HG03196 (cell line): ENCODE data around the gene AK4.
A peak's percentile ranks its signal among the peaks of the same experiment; 100 is the strongest.
"Not testable (repeated sequence)": the region's sequence is repeated elsewhere in the genome, so short reads cannot be mapped to it uniquely, and the experiment has no call there.

Experiments
- ATAC-seq: cut with Tn5 transposase; IDR thresholded peaks from one replicate; pipeline ENCODE4 v1.9.1; 2021; ENCODE audit not compliant: unreplicated experiment

Gene AK4

GRCh38 chr1:65148178-65148547, at the start of gene AK4:
Gene AK4 (plus strand): TSS chr1:65148203. CDS start chr1:65148408, 205 bp downstream.
- peak; percentile 5 for ATAC-seq

GRCh38 chr1:65103807-65104206, 44.2 kb upstream of the AK4 start:
- ATAC-seq: no peak

- ATAC-seq: no peak
Measured at GRCh38 chr1:65104854-65105534, 43.0 kb upstream of the AK4 start.

GRCh38 chr1:65105596-65105995, 42.4 kb upstream of the AK4 start:
- no peak for ATAC-seq

- no peak for ATAC-seq
Measured at GRCh38 chr1:65108025-65108642, 39.9 kb upstream of the AK4 start.

- no peak for ATAC-seq
Measured at GRCh38 chr1:65109487-65109886, 38.5 kb upstream of the AK4 start.

GRCh38 chr1:65112811-65113210, 35.2 kb upstream of the AK4 start:
- no peak for ATAC-seq

- no peak for ATAC-seq
Measured at GRCh38 chr1:65113298-65113697, 34.7 kb upstream of the AK4 start.

GRCh38 chr1:65114322-65114721, 33.7 kb upstream of the AK4 start:
- no peak for ATAC-seq

- no peak for ATAC-seq
Measured at GRCh38 chr1:65119951-65120350, 28.1 kb upstream of the AK4 start.

- not testable (repeated sequence) for ATAC-seq
Measured at GRCh38 chr1:65129104-65129503, 18.9 kb upstream of the AK4 start.

- no peak for ATAC-seq
Measured at GRCh38 chr1:65138524-65138923, 9.5 kb upstream of the AK4 start.

GRCh38 chr1:65139793-65140192, 8.2 kb upstream of the AK4 start:
- not testable (repeated sequence) for ATAC-seq

GRCh38 chr1:65141394-65141793, 6.6 kb upstream of the AK4 start:
- ATAC-seq: no peak

- no peak for ATAC-seq
Measured at GRCh38 chr1:65141918-65142317, 6.1 kb upstream of the AK4 start.

- not testable (repeated sequence) for ATAC-seq
Measured at GRCh38 chr1:65143112-65143658, 4.8 kb upstream of the AK4 start.

GRCh38 chr1:65146908-65147423, 1.0 kb upstream of the AK4 start:
- ATAC-seq: no peak

- peak; percentile 62 for ATAC-seq
Measured at GRCh38 chr1:65147424-65148177, 402 bp upstream of the AK4 start.

- peak; percentile 55 for ATAC-seq
Measured at GRCh38 chr1:65148548-65149350, 746 bp downstream of the AK4 start.

- no peak for ATAC-seq
Measured at GRCh38 chr1:65149351-65150107, 1.5 kb downstream of the AK4 start.
